BLaER1 treated with 17β-estradiol and CSF1 and Interleukin-3, amounts not matched to agents 10 nM and 100 nM (cell line): ENCODE data around the gene TMEM44.

Experiments
- H3K27ac ChIP-seq, 11 experiments: shearing (Covaris generic); formaldehyde crosslinking; 2 replicates each; pipeline ENCODE4 v1.8.1; 2022
- H3K27me3 ChIP-seq, 11 experiments: shearing (Covaris generic); formaldehyde crosslinking; 2 replicates each; pipeline ENCODE4 v1.8.1; 2022
- H3K36me3 ChIP-seq, 11 experiments: shearing (Covaris generic); formaldehyde crosslinking; 2 replicates each; pipeline ENCODE4 v1.8.1; 2022
- H3K4me1 ChIP-seq, 10 experiments: shearing (Covaris generic); formaldehyde crosslinking; 2 replicates each; pipeline ENCODE4 v1.8.1; 2022
- H3K4me2 ChIP-seq, 11 experiments: shearing (Covaris generic); formaldehyde crosslinking; 2 replicates each; pipeline ENCODE4 v1.8.1; 2022
- H3K4me3 ChIP-seq, 10 experiments: shearing (Covaris generic); formaldehyde crosslinking; 2 replicates each; pipeline ENCODE4 v1.8.1; 2022
- H3K9ac ChIP-seq, 11 experiments: shearing (Covaris generic); formaldehyde crosslinking; 2 replicates each; pipeline ENCODE4 v1.8.1; 2022
- H3K9me3 ChIP-seq, 11 experiments: shearing (Covaris generic); formaldehyde crosslinking; replicated peaks in 1 of 11; 2 replicates each; pipeline ENCODE4 v1.8.1; 2022
- H4K20me1 ChIP-seq, 11 experiments: shearing (Covaris generic); formaldehyde crosslinking; 2 replicates each; pipeline ENCODE4 v1.8.1; 2022
- Cebpa-rat ChIP-seq, 11 experiments: shearing (Covaris generic); IDR thresholded peaks; 2 replicates each; pipeline ENCODE4 v1.8.1; 2022

TMEM44 gene

DNA sequence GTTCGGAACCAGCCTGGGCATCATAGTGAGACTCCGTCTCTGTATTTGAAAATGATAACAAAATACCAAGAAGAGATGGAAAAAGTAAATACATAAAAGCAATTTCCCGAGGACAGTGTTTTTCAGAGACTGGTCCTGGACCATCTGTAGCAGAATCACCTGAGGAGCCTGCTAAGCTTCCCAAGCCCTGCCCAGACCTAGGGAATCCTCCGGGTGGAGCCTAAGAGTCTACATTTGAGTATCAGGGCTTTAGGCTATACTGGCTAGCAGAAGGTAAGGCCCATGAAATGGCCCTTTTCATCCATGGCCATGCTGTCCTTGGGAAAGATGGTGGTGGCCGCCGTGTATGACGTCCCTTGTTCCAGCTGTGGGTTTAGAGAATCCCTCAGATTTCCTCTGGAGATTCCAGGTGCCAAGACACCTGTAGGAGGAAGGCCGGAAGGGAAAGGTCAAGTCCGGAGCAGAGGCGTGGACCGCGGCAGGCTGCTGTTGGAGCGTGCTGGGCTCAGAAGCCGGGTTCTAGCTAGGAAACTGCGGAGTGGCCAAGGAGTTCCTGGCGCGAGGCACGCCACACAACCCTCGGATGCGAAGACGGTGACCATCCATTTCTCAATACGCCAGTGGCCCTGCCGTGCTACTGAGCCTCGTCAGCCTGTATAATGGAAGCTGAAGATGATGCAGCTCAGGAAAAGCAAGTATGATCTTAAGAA lies 50.9 kb downstream of the TMEM44 start:
- no peak for TF ChIP-seq Cebpa-rat (IDR thresholded peaks at IDR 0.05)
- H3K27ac ChIP-seq, result no peak overlapping the region
- no peaks in the 10 kb centered on the region for H3K27me3 ChIP-seq
- H3K4me2 ChIP-seq, result no peak overlapping the region
- no peak overlapping the region for H3K4me3 ChIP-seq
- H3K4me1 ChIP-seq, result peaks cover 10 to 53% (median 32%) of the 10 kb centered on the region in 10 experiments
- H4K20me1 ChIP-seq, result 0 out of 22 replicates have a peak, but pooled peaks cover 0 to 7% (median 0%) of the 10 kb centered on the region in 11 experiments
- no peaks in the 10 kb centered on the region for H3K9me3 ChIP-seq
- H3K36me3 ChIP-seq, result peaks cover 0 to 17% (median 9%) of the 10 kb centered on the region in 11 experiments; a peak in 13 of 22 replicates
- H3K9ac ChIP-seq, result no peak overlapping the region

DNA sequence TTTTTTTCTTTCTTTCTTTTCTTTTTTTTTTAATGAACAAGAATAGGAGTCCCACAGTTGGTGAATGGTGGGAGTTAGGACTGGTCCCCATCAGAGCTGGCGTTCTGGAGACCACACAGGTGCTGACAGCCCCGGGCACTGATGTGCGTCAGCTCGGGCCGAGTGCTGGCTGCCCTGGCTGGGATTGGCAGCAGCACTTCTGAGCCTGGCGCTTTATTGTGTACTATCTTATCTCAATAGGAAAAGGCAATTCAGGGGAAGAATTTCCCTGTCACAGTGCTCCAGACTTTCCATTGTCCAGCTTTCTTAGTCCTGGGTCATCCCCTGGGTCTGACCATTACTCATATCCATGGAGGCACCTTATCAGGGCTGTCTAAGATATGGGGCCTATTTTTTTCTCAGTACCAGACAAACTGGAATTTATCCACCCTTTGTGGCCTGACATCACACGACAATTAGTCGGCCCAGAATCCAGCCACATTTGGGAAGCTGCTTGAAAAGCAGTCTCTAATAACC lies 54.1 kb downstream of the TMEM44 start:
- Histone ChIP-seq H3K27me3 (no peaks in the 10 kb centered on the region), H3K9ac (no peak overlapping the region; a peak in 1 of 22 replicates), H3K4me3 (no peak overlapping the region), H3K4me2 (peak overlapping the region in 1 of 11 experiments; percentile 42; a peak in 1 of 22 replicates), H3K36me3 (no peaks in the 10 kb centered on the region), H3K27ac (no peak overlapping the region), H4K20me1 (no peaks in the 10 kb centered on the region), H3K4me1 (peaks cover 1 to 53% (median 11%) of the 10 kb centered on the region in 10 experiments; a peak in 18 of 20 replicates), H3K9me3 (no peaks in the 10 kb centered on the region)
- no peak for TF ChIP-seq Cebpa-rat (IDR thresholded peaks at IDR 0.05)

DNA sequence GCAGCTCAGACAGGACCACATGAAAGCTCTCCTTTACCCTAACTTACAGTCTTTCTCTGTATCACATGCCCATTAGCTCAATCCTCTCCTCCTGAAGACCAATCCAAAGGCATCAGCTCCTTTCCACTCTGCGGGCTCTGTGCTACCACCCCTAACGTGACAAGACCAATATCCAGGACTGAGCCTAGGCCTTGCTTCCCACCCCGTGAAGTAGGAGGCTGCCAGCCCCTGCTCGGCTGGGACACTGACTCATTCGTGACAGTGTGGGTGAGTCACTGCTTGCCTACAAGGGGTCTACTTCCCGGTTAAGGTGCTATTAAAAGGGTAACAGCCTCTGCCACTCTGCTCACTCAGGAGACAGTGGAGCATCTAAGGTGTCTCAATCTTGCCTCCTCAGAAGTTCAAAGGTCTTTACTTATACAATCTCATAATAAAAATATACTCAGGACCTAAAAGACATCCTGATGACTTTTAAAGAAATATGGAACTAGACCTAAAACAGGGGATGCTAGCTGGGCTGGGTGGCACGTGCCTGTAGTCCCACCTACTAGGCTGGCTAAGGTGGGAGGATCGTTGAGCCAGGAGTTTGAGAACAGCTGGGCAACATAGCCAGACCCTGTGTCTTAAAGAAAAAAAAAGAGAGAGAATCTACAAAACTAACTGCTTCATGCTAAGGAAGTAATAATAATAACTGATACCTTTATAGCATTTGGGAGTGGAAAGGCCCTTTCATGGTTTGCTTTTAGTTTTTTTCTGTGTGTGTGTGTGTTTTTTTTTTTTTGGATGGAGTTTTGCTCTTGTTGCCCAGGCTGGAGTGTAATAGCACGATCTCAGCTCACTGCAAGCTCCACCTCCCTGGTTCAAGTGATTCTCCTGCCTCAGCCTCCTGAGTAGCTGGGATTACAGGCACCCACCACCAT lies 55.0 kb downstream of the TMEM44 start:
- peak overlapping the region in 5 of 11 experiments; percentile 23 to 65 (median 50); a peak in 10 of 22 replicates for H3K4me2 ChIP-seq
- H3K4me3 ChIP-seq, result no peak overlapping the region
- TF ChIP-seq Cebpa-rat (IDR thresholded peaks at IDR 0.05), result no peak
- no peaks in the 10 kb centered on the region for H4K20me1 ChIP-seq
- no peaks in the 10 kb centered on the region for H3K9me3 ChIP-seq
- H3K9ac ChIP-seq, result peak overlapping the region in 1 of 11 experiments; percentile 35; a peak in 2 of 22 replicates
- peaks cover 0 to 62% (median 7%) of the 10 kb centered on the region in 10 experiments; a peak in 11 of 20 replicates for H3K4me1 ChIP-seq
- no peaks in the 10 kb centered on the region for H3K27me3 ChIP-seq
- H3K27ac ChIP-seq, result peak overlapping the region in 2 of 11 experiments; percentile 3 to 37; a peak in 3 of 22 replicates
- H3K36me3 ChIP-seq, result no peaks in the 10 kb centered on the region

DNA sequence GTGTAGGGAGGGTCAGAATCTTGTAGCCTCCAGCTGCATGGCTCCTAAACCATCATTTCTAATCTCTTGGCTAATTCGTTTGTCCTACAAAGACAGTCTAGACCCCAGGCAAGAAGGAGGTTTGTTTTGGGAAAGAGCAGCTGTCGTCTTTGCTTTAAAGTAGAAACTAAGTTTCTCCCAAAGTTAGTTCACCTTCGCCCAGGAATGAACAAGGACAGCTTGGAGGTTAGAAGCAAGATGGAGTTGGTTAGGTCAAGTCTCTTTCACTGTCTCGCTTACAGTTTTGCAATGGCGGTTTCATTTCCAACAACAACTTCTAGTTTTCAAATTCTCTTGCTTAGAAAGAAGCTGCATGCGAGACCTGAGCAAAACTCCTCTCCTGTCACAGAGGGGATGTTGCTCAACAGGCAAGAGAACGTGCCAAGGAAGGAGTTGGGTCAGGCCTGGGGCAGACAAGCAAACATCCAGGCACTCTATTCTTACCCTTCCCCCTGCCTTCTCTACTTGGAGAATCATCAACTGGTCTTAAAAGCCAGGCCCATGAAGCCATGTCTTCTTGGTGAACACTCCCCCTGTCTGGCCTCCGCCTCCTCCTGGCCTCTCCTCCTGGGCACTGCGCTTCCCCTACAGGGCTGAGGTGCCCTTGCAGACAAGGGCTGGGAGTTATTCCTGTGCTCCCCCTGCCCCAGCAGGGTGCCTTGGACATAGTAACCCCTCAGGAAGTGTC lies 57.6 kb downstream of the TMEM44 start:
- no peaks in the 10 kb centered on the region for H4K20me1 ChIP-seq
- TF ChIP-seq Cebpa-rat (IDR thresholded peaks at IDR 0.05), result no peak
- no peaks in the 10 kb centered on the region; a peak in 1 of 22 replicates for H3K27me3 ChIP-seq
- no peak overlapping the region for H3K4me3 ChIP-seq
- no peak overlapping the region for H3K9ac ChIP-seq
- H3K9me3 ChIP-seq, result no peaks in the 10 kb centered on the region
- no peaks in the 10 kb centered on the region for H3K36me3 ChIP-seq
- H3K27ac ChIP-seq, result peak overlapping the region in 2 of 11 experiments; percentile 23 to 43; a peak in 3 of 22 replicates
- H3K4me1 ChIP-seq, result peaks cover 0 to 88% (median 7%) of the 10 kb centered on the region in 10 experiments; a peak in 10 of 20 replicates
- peak overlapping the region in 3 of 11 experiments; percentile 52 to 86 (median 59); a peak in 6 of 22 replicates for H3K4me2 ChIP-seq

DNA sequence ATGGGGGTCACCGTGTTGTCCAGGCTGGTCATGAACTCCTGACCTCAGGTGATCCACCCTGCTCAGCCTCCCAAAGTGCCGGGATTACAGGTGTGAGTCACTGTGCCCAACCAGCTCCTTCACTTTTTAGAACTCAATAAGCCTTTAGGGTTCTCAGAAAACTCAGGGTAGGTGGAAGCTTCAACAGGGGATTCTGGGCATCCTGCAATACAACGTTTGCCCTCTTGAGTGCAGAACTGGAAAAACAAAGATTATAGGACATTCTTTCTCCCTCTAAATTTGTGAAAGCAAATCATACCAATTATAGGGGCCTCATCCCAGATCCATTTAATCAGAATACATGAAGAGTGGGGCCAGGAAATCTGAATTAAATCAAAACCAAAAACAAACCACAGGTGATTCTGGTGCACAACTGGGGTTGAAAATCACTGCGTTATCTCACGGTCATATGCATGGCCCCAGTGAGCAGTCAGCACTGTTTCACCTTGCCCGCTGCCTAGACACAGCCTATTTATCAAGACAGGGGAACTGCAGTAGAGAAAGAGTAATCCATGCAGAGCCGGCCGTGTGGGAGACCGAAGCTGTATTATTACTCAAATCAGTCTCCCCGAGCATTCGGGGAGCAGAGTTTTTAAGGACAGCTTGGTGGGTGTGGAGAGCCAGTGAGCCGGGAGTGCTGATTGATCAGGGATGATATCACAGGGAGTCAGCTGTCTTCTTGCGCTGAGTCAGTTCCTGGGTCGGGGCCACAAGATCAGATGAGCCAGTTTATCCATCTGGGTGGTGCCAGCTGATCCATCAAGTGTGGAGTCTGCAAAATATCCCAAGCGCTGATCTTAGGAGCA lies 58.4 kb downstream of the TMEM44 start:
- Histone ChIP-seq H3K4me1 (peaks cover 0 to 96% (median 7%) of the 10 kb centered on the region in 10 experiments; a peak in 10 of 20 replicates), H3K27me3 (no peaks in the 10 kb centered on the region; a peak in 1 of 22 replicates), H4K20me1 (no peaks in the 10 kb centered on the region), H3K9ac (peak overlapping the region in 2 of 11 experiments; percentile 18 to 22; a peak in 2 of 22 replicates), H3K27ac (peak overlapping the region in 2 of 11 experiments; percentile 15 to 43; a peak in 1 of 22 replicates), H3K9me3 (no peaks in the 10 kb centered on the region), H3K4me2 (peak overlapping the region in 3 of 11 experiments; percentile 52 to 86 (median 59); a peak in 6 of 22 replicates), H3K4me3 (no peak overlapping the region), H3K36me3 (no peaks in the 10 kb centered on the region)
- no peak for TF ChIP-seq Cebpa-rat (IDR thresholded peaks at IDR 0.05)

DNA sequence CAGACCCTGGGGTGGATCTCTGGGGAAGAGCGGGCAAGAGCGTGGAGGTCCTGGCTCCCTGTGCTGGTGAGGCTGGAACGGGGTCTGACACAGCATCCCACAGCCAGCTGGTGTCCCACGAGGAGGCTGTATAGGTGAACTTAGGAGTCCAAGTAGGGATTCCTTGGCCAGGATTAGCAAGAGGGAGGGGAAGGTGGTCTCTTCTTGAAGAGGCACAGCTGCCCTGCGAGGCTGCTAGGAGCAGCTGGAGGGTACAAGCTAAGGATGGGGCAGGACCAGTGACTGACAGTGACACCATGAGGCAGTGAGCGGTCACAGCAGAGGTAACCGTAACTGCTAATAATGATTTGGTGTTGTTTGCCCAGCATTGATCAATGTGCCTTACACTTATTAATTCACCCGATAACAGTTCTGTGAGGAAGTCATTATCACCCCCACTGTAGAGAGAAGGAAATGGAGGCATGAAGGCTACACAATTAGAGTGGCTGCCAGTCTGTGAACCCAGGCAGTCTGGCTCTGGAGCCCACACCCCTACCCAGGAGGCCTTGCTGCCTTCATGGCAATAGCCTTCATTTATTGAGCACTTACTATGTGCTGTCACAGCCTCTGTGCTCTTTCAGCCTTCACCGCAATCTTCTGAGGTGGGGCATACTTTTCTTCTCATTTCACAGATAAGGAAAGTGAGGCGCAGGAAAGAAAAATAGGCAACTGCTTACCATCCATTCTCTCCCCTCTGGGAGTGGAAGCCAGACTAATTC lies 59.4 kb downstream of the TMEM44 start:
- peak overlapping the region in 1 of 11 experiments; percentile 15; a peak in 1 of 22 replicates for H3K27ac ChIP-seq
- TF ChIP-seq Cebpa-rat (IDR thresholded peaks at IDR 0.05), result no peak

DNA sequence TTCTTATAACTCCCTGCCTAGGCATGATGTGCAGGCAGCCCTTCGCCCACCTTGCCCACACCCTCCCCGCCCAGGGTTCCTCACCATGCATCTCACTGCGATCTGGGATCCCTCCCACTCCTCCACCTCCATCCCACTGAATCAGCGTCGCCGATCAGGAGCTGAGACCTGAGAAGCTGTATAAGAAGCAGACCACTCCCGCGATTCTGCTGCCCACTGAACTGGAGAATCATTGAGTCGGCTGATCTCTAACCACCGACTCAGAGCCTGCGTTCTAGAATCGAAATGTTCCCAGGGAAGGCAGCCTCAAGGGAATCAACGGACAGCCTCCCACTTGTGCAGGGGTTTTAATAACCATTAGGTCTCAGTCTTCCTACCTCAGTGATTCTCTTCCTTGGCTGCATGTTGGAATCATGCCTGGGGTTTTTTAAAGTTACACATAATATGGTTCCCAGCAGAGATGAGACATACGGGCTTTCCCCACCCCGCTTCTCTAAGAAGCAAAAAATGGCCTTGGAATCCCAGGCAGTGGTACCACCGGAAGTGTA lies 60.2 kb downstream of the TMEM44 start:
- TF ChIP-seq Cebpa-rat (IDR thresholded peaks at IDR 0.05), result no peak
- no peaks in the 10 kb centered on the region; a peak in 1 of 22 replicates for H3K27me3 ChIP-seq
- peak overlapping the region in 1 of 11 experiments; percentile 52; a peak in 2 of 22 replicates for H3K9ac ChIP-seq
- no peaks in the 10 kb centered on the region for H3K9me3 ChIP-seq
- H3K4me2 ChIP-seq, result peak overlapping the region in 3 of 11 experiments; percentile 76 to 86 (median 81); a peak in 6 of 22 replicates
- peaks cover 0 to 85% (median 5%) of the 10 kb centered on the region in 10 experiments; a peak in 10 of 20 replicates for H3K4me1 ChIP-seq
- no peak overlapping the region for H3K4me3 ChIP-seq
- H3K27ac ChIP-seq, result peak overlapping the region in 2 of 11 experiments; percentile 54 to 59; a peak in 3 of 22 replicates
- no peaks in the 10 kb centered on the region for H3K36me3 ChIP-seq
- no peaks in the 10 kb centered on the region for H4K20me1 ChIP-seq

More for the DNA sequence above, 59.4 kb downstream of the TMEM44 start:
- H3K9me3 ChIP-seq, result no peaks in the 10 kb centered on the region
- H3K4me2 ChIP-seq, result peak overlapping the region in 3 of 11 experiments; percentile 76 to 86 (median 81); a peak in 5 of 22 replicates
- peaks cover 0 to 93% (median 7%) of the 10 kb centered on the region in 10 experiments; a peak in 10 of 20 replicates for H3K4me1 ChIP-seq
- H3K36me3 ChIP-seq, result no peaks in the 10 kb centered on the region
- no peak overlapping the region for H3K4me3 ChIP-seq
- H3K9ac ChIP-seq, result peak overlapping the region in 1 of 11 experiments; percentile 52; a peak in 2 of 22 replicates
- H3K27me3 ChIP-seq, result no peaks in the 10 kb centered on the region; a peak in 1 of 22 replicates
- no peaks in the 10 kb centered on the region for H4K20me1 ChIP-seq
